Prostate gland (tissue), 2 donors: ENCODE results near the gene KCNQ1. TPM values are rescaled to one million over a fixed set of nuclear protein-coding genes. Genes with fewer than 3 reads are reported as not detected.

Experiments
- DNase-seq: peaks from one replicate; pipeline ENCODE4 v3.0.0-alpha.2; 2019; ENCODE audit warnings: low spot score
- H3K27ac ChIP-seq, 2 donors: fragments of 200-600 bp; sonication (generic); 2 replicates each; pipeline ENCODE4 v1.5.1; 2017 to 2019
- H3K27me3 ChIP-seq: fragments of 200-600 bp; sonication (generic); replicated peaks from 2 replicates; pipeline ENCODE4 v1.5.1; 2019; ENCODE audit not compliant: insufficient read depth
- H3K36me3 ChIP-seq, 2 donors: fragments of 200-600 bp; sonication (generic); 1 replicate in 1 of 2; 2 replicates in 1 of 2; pipeline versions ENCODE4 v1.5.1 to v1.8.1; 2017 to 2019
- H3K4me1 ChIP-seq: fragments of 200-600 bp; sonication (generic); replicated peaks from 2 replicates; pipeline ENCODE4 v1.5.1; 2019
- H3K4me3 ChIP-seq, 2 donors: fragments of 200-600 bp; sonication (generic); 2 replicates each; pipeline ENCODE4 v1.5.1; 2017 to 2019
- H3K9me3 ChIP-seq: fragments of 200-600 bp; sonication (generic); 2 replicates; pipeline ENCODE4 v1.5.1; 2017
- POLR2A ChIP-seq: fragments of 450-650 bp; IDR thresholded peaks from one replicate; pipeline ENCODE4 v1.6.1; 2016; ENCODE audit warnings: antibody characterized with exemption, mild to moderate bottlenecking
- POLR2AphosphoS5 ChIP-seq: sonication (generic); formaldehyde crosslinking; IDR thresholded peaks from one replicate; pipeline ENCODE4 v1.6.1; 2017; ENCODE audit warnings: antibody characterized with exemption
- WGBS: methylation state at CpG from one replicate; pipeline ENCODE4 v1.1.5; 2018; 5-methylcytosine and 5-hydroxymethylcytosine counted together
- intact Hi-C: fragments of 100-400 bp; cut with DNase I; formaldehyde crosslinking; loops from one replicate; pipeline ENCODE4 v1.14.2; 2022
- total RNA-seq, 2 donors: library from RNA; depleted of rRNA; stranded (reverse); fragments of >200 nt; gene quantifications; one replicate each; pipeline ENCODE4 v1.1.0, GENCODE V29; 2016
- TF ChIP-seq, protein P1 (sequence below), 4 experiments: fragments of 200-600 bp in 2 of 4; fragments of 450-650 bp in 2 of 4; sonication (generic) in 2 of 4; IDR thresholded peaks; 1 replicate in 3 of 4; 2 replicates in 1 of 4; pipeline ENCODE4 v1.5.1; 2016 to 2019; ENCODE audit warnings: antibody characterized with exemption in 4 of 4, mild to moderate bottlenecking in 2 of 4, moderate library complexity in 2 of 4

The KCNQ1 gene
- total RNA-seq, 2 donors from 2014 or later: 10.0 to 33.8 TPM

DNA sequence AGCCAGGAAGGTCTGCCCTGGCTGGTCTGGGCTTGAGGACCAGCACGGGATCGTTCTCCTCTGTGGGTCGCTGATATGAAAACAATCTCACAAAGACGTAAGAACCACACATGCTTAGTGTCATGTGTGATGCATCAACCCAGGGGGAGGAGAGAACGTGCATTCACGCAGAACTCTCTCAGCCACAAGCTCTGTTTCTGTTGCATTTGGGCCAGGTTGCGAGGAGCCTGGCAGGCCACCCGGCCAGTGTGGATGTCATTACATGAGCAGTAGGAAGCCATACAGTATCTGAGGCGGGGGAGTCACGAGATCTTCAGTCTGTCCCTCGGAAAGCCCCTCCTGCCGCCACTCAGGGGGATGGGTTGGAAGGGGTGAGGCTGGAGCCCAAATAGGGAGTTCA, 308.1 kb downstream of the KCNQ1 start:
- Histone ChIP-seq H3K36me3 (no peaks in the 10 kb centered on the region), H3K27ac (no peak overlapping the region), H3K4me3 (no peak overlapping the region), H3K4me1 (no peaks in the 10 kb centered on the region), H3K9me3 (no peaks in the 10 kb centered on the region), H3K27me3 (no peaks in the 10 kb centered on the region)
- WGBS: 87% methylated on average over 11 of the region's 12 CpGs
- no peak for TF ChIP-seq POLR2A
- TF ChIP-seq POLR2AphosphoS5: no peak
- TF ChIP-seq, protein P1, sequence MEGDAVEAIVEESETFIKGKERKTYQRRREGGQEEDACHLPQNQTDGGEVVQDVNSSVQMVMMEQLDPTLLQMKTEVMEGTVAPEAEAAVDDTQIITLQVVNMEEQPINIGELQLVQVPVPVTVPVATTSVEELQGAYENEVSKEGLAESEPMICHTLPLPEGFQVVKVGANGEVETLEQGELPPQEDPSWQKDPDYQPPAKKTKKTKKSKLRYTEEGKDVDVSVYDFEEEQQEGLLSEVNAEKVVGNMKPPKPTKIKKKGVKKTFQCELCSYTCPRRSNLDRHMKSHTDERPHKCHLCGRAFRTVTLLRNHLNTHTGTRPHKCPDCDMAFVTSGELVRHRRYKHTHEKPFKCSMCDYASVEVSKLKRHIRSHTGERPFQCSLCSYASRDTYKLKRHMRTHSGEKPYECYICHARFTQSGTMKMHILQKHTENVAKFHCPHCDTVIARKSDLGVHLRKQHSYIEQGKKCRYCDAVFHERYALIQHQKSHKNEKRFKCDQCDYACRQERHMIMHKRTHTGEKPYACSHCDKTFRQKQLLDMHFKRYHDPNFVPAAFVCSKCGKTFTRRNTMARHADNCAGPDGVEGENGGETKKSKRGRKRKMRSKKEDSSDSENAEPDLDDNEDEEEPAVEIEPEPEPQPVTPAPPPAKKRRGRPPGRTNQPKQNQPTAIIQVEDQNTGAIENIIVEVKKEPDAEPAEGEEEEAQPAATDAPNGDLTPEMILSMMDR (IDR thresholded peaks at IDR 0.05): no peak
- no peak for DNase-seq
- intact Hi-C loops: no loop called here

DNA sequence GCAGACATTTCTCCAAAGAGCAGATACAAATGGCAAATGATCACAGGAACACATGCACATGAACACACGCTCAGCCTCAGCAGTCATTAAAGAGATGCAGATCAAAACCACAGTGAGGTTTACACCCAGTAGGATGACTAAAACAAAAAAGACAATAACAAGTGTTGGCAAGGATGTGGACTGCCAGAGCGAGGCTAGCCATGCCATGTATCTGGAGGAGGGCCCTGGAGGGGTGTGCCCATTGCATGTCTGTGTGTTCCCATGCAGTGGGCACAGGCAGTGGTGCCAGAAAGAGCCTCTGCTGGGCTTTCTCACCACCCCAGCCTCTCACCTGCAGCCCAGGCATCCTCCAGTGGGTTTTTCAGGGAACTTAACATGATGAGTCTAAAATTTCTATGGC, 309.2 kb downstream of the KCNQ1 start:
- TF ChIP-seq POLR2AphosphoS5: no peak
- no peak for TF ChIP-seq POLR2A
- TF ChIP-seq, protein P1 (IDR thresholded peaks at IDR 0.05): no peak
- H3K27ac ChIP-seq: no peak overlapping the region
- H3K4me3 ChIP-seq: no peak overlapping the region
- H3K9me3 ChIP-seq: no peaks in the 10 kb centered on the region
- no peaks in the 10 kb centered on the region for H3K4me1 ChIP-seq
- intact Hi-C loops: no loop called here
- no peaks in the 10 kb centered on the region for H3K27me3 ChIP-seq
- 93% methylated on average over 2 of the region's 2 CpGs for whole genome bisulfite sequencing
- DNase-seq: no peak
- H3K36me3 ChIP-seq: no peaks in the 10 kb centered on the region

DNA sequence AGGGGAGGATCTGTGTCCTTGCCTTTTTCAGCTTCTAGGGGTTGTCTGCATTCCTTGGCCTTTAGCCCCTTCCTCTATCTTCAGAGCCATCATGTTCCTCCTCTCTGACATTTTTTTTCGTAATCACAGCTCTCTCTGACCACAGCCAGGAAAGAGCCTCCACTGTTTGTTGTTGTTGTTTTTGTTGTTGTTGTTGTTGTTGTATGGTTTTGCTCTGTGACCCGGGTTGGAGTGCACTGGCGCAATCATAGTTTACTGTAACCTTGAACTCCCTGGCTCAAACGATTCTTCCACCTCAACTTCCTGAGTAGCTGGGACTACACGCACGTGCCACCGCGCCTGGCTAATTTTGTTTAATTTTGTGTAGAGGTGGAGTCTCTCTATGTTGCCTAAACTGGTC, 310.3 kb downstream of the KCNQ1 start:
- no peak for DNase-seq
- intact Hi-C loops: no loop called here
- 93% methylated on average over 8 of the region's 8 CpGs for WGBS

DNA sequence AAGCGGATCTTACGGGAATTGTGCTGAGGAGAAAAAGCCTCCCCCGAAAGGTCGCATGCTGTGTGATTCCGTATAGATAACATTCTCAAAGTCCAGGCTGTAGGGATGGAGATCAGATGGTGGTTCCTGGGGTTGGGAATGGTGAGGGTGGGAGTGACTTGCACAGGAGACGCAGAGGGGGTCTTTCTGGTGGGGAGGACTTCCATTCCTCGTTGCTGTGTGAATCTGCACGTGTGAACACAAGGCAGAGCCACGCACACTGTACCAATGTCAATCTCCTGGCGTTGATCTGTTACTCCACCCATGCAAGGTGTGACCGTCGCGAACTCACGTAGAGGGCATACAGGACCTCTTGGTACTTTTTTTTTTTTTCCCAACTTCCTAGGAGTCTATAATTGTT, 313.9 kb downstream of the KCNQ1 start:
- DNase-seq: no peak
- 95% methylated on average over 14 of the region's 14 CpGs for WGBS
- H3K27me3 ChIP-seq: no peaks in the 10 kb centered on the region
- H3K27ac ChIP-seq: no peak overlapping the region
- no peaks in the 10 kb centered on the region for H3K9me3 ChIP-seq
- H3K4me1 ChIP-seq: no peaks in the 10 kb centered on the region
- TF ChIP-seq POLR2A (no peak), POLR2AphosphoS5 (no peak)
- TF ChIP-seq, protein P1 (IDR thresholded peaks at IDR 0.05): no peak
- H3K36me3 ChIP-seq: no peaks in the 10 kb centered on the region
- intact Hi-C loops: no loop called here
- H3K4me3 ChIP-seq: no peak overlapping the region

More for the DNA sequence above, 310.3 kb downstream of the KCNQ1 start:
- H3K27me3 ChIP-seq: no peaks in the 10 kb centered on the region
- TF ChIP-seq POLR2A (no peak), POLR2AphosphoS5 (no peak)
- TF ChIP-seq, protein P1 (IDR thresholded peaks at IDR 0.05): no peak
- no peak overlapping the region for H3K27ac ChIP-seq
- H3K36me3 ChIP-seq: no peaks in the 10 kb centered on the region
- H3K4me1 ChIP-seq: no peaks in the 10 kb centered on the region
- no peaks in the 10 kb centered on the region for H3K9me3 ChIP-seq
- H3K4me3 ChIP-seq: no peak overlapping the region

DNA sequence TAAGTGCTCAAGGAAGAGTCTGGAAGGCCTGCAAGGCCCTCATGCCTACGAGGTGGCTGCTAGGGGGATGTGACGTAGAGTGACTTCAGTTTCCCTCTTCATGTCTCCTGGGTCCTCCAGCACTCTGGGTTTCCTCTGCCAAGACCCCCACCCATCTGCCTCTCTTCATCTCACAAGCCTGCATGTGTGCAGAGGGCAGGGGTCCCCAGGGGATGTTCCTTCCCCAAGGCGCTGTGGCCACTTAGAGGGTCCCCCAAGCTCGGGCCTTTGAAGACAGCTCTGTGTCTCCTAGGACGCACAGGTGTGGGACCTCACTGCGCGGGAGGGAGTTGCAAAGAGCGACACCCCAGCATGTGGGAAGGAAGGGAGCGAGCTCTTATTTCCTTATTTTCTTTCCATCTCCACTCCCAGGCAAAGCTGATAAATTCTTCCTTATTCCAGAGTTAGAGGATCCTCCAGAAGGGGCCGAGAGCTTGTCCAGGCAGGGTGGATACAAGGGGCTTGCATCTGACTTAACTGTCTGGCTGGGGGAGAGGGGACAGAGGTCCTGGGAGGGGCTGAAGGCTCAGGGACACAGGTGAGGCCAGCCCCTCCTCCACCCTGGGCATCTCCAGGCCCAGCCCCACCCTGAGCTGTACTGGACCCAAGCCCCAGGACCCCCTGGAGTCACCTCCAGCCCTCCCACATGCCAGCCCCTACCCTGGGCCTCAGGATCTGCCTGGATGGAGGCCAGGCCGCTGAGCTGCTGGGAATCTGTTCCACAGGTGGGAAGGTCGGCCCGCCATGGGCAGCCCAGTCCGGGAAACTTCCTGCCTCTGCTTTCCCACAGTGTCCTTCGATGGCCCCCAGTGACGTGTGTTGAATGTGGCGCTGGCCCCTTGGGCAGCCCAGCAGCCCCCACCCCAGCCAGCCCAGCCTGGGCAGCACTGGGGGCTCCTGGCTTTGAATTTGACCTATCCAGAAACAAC, 314.7 kb downstream of the KCNQ1 start:
- Histone ChIP-seq H3K27ac (no peak overlapping the region), H3K27me3 (no peaks in the 10 kb centered on the region), H3K4me3 (no peak overlapping the region), H3K4me1 (no peaks in the 10 kb centered on the region), H3K9me3 (no peaks in the 10 kb centered on the region), H3K36me3 (no peaks in the 10 kb centered on the region)
- WGBS: 91% methylated on average over 17 of the region's 17 CpGs
- intact Hi-C loops: no loop called here
- DNase-seq: no peak
- TF ChIP-seq, protein P1 (IDR thresholded peaks at IDR 0.05): no peak
- TF ChIP-seq POLR2AphosphoS5 (no peak), POLR2A (no peak)
